HCT116 (cell line): Measurements from ENCODE around the gene PXK.

Experiments used
- EGR1 ChIP-seq: IDR thresholded peaks from 2 replicates; pipeline ENCODE4 v1.6.1; 2012; ENCODE audit warnings: low read depth
- FOSL1 ChIP-seq: IDR thresholded peaks from 2 replicates; pipeline ENCODE4 v1.6.1; 2012; ENCODE audit warnings: low read depth
- POLR2A ChIP-seq: IDR thresholded peaks from 2 replicates; pipeline ENCODE4 v1.7.0; 2011; ENCODE audit warnings: borderline replicate concordance; ENCODE audit not compliant: insufficient read depth, insufficient read length; ENCODE audit errors: extremely low read depth

- TF ChIP-seq POLR2A, result no peak
- no peak for TF ChIP-seq EGR1
- no peak for TF ChIP-seq FOSL1
These were observed 55.2 kb downstream of the PXK start for GRCh38 chr3:58387650-58388546.
